ENCODE measurements around the gene MYLK2.
"Not testable (repeated sequence)": the region's sequence is repeated elsewhere in the genome, so short reads cannot be mapped to it uniquely, and the experiment has no call there.

MYLK2 gene

DNA sequence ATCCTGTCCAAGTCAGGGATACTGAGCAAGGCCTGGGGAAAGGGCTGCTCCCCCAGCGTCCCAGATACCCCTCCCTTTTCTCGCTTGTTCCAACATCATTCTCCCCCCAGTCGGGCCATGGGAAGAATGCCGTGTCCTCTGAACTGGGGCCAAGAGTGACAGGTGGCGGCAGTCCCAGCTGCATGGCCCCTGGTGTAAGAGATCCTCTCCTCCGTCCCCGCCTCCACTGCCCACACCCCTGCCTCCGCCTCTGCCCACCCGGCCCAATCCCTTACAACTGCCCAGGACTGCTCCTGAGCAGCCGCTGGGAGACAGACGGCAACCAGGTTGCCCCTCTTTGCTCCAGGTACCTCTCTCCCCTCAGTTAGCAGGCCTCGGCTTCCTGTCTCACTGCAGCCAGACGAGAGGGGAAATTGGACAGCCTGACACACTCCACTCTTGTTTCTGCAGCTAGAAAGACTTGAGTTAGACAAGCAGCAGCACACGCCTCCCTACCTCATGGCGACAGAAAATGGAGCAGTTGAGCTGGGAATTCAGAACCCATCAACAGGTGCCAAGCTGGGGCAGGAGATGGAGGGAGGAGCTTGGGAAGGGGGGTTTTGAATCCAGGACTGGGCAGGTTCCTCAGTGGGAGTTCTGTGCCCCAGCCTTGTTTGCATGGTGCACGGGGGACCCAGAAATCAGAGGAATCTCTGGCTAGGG is at the start of gene MYLK2:
MYLK2 (plus strand) TSS at position 274 of the 702 bp plus-strand sequence; CDS start at position 499, 225 bp downstream.
- no peak for DNase-seq (ENCODE audit: low read depth)

GRCh38 chr20:31769681-31770080 is 49.5 kb upstream of the MYLK2 start:
- no peak for DNase-seq (ENCODE audit: low read depth)

DNA sequence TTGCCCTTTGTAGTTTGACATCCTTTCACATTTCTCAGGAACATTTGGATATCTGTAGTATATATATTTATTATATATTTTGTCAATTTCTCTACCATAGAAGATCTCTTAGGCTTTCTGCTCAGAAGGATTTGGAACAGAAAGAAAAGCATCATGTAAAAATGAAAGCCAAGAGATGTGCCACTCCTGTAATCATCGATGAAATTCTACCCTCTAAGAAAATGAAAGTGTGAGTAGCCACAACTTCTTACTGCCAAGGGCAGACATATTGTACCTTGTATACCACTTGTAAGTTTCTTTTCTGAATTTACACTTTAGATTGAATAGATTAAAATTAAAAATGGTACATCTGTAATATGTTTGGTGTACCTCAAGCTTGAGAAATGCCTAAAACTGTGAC is 48.9 kb upstream of the MYLK2 start:
- DNase-seq (ENCODE audit: low read depth): no peak

- DNase-seq (ENCODE audit: low read depth): no peak
Observed at GRCh38 chr20:31774408-31774807, 44.7 kb upstream of the MYLK2 start.

- no peak for DNase-seq (ENCODE audit: low read depth)
Observed at GRCh38 chr20:31780839-31781238, 38.3 kb upstream of the MYLK2 start.

- no peak for DNase-seq (ENCODE audit: low read depth)
Observed at GRCh38 chr20:31781945-31782344, 37.2 kb upstream of the MYLK2 start.

GRCh38 chr20:31784354-31785044 is 34.7 kb upstream of the MYLK2 start:
- DNase-seq (ENCODE audit: low read depth): no peak

DNA sequence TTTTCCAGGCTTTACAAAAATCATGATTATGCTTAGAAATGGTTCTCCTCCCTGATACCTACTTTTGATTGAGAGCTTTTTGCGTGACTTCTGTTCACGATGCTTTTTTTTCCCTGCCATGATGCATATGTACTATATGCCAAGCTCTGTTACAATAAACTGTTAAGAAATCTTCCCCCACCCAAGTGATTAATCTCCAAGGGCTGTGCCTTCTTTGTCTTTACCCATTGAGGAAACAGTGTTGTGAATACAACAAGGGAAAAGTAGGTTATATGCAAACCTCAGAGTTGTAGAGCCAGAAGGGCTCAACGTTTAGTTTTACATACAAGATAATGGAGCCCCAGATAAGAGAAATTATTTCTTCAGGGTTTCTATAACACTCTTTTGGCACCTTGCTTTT is 34.1 kb upstream of the MYLK2 start:
- no peak for DNase-seq (ENCODE audit: low read depth)

DNA sequence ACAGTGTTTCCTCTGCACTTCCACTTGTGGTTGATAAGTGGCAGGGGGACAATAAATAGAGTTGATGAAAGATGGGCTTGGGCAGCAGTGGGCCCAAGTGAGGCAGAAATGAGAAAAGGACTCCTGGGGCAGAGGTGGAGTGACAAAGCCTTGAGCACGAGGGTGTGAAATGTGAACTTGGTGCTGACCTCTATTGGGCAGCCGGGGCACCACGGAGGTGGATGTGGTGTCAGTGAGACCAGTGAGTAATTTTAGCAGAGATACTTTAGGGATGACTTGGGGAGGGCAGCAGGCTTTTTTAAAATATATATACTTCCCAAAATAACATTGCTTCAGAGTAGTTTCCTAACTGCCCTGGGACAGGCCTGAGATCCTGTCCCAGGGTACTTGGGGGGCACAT is 30.6 kb upstream of the MYLK2 start:
- DNase-seq (ENCODE audit: low read depth): no peak

DNA sequence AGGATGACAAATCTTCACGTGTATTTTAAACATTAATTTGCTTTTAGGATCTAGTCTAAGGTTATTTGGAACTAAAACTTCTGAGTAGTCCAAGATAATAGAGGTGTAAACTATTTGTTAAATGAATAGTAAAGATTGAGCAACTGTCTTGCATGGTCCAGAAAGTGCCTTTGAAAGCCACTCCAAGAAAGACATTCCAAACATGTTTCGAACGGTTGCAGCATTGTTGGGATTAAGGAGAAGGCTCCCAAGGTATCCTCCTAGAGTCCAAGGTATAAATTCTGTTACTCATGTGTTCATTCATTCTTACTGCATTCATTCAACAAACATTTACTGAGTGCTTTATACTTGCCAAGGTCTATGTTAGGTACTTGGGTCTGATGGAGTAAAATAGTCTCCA is 28.8 kb upstream of the MYLK2 start:
- DNase-seq (ENCODE audit: low read depth): no peak

- no peak for DNase-seq (ENCODE audit: low read depth)
Observed at GRCh38 chr20:31797364-31797763, 21.8 kb upstream of the MYLK2 start.

GRCh38 chr20:31801508-31801907 is 17.6 kb upstream of the MYLK2 start:
- DNase-seq (ENCODE audit: low read depth): no peak

DNA sequence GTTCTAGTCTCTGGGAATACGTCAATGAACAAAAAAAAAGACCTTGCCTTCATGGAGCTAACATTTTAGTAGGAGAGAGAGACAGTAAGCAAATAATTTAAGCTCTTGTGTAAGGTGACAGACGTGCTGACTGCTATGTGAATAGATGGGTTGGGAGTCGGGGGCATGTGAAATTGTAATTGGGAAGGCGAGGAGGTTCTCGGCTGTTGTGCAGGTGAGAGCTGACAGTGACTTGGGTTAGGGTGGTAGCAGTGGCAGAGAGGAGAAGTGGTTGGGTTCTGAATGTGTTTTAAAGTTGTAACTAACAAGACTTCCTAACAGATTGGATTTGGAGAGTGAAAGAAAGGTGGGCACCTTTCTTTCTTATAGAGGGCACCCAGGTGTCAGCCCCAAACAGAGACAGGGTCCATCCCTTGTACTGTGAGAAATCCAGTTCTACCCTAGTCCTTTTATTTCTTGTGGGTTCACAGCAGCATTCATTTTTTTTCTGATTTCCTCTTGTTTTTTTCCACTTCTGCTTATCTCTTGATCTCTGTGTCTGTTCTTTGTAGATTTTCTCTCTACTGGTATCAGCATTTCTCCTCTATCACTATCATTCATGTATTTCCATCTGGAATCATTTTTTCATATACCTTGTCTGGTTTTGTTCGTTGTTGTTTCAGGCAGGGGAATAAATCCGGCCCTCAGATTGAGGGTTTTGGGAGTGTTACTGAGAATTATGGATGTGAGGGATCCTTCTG is 15.4 kb upstream of the MYLK2 start:
- DNase-seq (ENCODE audit: low read depth): no peak

DNA sequence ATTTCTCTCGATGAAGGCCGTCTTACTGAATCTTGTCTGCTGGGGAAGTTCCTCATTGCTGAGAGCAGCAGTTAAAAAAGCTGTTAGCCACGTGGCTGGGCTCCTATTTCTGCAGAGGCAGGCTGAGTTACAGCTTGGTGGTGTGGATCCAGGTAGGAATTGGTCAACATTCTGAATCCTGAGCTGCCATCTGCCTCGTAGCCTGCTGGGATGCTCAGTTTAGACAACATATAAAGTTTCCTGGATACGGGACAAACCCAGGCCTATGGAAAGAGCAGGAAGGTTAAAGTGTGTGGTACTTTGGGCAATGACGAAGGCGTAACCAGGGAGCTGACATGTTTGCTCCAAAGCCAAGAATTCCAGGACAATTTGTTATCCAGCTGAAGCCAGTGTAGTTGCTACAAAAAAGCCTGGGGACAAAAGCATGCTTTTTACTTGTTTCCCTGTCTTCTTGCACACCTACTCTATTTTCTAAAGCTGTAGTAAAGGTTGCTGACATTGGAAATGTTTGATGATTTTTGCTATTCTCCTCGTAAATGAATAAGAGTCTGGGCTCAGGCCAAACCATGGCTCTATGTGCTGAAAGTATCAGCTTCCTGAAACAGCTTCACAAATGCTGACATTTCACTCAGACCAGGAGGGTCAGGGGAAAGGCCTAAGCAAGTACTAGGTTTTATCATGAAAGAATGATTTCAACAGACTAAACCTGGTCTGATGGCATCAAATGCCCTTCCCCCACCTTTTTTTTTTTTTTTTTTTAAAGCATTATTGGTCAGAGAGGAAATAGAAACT is 12.4 kb upstream of the MYLK2 start:
- no peak for DNase-seq (ENCODE audit: low read depth)

DNA sequence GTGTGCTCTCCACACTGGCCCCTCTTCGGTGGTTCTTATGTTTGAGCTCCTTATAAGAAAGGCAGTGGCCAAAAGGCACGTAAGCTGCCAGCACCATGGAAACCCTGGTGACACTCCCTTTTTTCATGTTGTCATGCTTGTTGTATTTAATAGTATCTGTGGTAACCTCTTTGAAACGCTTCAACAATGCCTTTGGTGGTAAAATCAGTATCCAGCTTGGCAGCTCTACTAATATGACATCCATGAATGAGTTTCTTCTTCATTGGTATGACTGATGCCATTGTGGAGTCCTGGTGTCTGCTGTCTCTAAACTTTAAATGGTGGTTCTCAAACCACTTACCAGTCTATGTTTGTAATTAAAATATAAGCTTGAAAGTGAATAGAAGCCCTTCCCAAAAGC is 10.7 kb upstream of the MYLK2 start:
- no peak for DNase-seq (ENCODE audit: low read depth)

- DNase-seq (ENCODE audit: low read depth): no peak
Observed at GRCh38 chr20:31809661-31810060, 9.5 kb upstream of the MYLK2 start.

GRCh38 chr20:31811198-31811597 is 8.0 kb upstream of the MYLK2 start:
- DNase-seq (ENCODE audit: low read depth): no peak

- no peak for DNase-seq (ENCODE audit: low read depth)
Observed at GRCh38 chr20:31811796-31812728, 7.1 kb upstream of the MYLK2 start.

GRCh38 chr20:31813611-31814010 is 5.5 kb upstream of the MYLK2 start:
- no peak for DNase-seq (ENCODE audit: low read depth)

DNA sequence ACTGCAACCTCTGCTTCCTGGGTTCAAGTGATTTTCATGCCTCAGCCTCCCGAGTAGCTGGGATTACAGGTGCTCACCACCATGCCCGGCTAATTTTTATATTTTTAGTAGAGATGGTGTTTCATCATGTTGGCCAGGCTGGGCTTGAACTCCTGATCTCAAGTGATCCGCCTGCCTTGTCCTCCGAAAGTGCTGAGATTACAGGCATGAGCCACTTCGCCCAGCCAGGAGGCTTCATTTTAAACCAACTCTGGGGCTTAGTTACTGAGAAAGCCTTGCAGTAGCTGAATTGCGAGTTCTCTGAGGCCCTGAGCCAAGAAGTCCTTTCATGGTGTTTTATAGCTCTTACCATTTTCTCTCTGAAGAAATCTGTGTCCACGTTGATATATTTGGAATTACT is 5.0 kb upstream of the MYLK2 start:
- DNase-seq (ENCODE audit: low read depth): not testable (repeated sequence)

Data from stimulated activated CD8-positive, alpha-beta memory T cell treated with anti-CD3 and anti-CD28 coated beads, Interleukin-12 subunit alpha, Interleukin-12 subunit beta, amount 100 ng/mL, for 1 hour (primary cell).